Astrocyte of the spinal cord (primary cell): ENCODE results near the gene TMEM117.
"Not testable (repeated sequence)": the region's sequence is repeated elsewhere in the genome, so short reads cannot be mapped to it uniquely, and the experiment has no call there.

Source experiments
- DNase-seq: peaks from one replicate; pipeline ENCODE4 v3.0.0; 2011; ENCODE audit warnings: low read depth, low spot score
- H3K4me3 ChIP-seq: 2 replicates; pipeline ENCODE4 v1.5.1; 2011; ENCODE audit warnings: low read depth, mild to moderate bottlenecking, low read length, moderate library complexity
- in situ Hi-C: cut with HindIII; loops from 2 replicates; pipeline ENCODE4 v1.10.0; 2017; ENCODE audit warnings: low sequenced_read_pairs
- TF ChIP-seq, protein P1 (sequence below): IDR thresholded peaks from 2 replicates; pipeline ENCODE4 v1.5.1; 2012; ENCODE audit warnings: low read depth, mild to moderate bottlenecking, low read length, inconsistent platforms

The TMEM117 gene

DNA sequence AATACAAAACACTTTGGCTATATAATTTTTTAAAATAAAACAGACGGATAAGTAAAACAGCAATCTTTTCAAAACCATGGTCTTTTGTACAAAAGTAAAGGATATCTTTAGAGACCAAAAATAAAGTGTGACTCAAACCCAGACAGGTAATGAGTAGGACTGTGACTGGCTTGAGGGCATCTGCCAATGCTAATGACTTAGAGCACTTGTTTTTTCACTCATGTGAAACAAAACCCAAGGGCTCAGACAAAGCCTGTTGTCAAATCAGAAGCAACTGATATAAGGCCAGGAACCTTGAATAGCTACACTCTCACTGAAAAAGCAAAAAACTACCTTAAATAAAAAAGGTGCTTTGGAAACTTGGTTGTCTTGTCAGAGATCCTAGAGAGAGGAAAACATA lies 357.4 kb downstream of the TMEM117 start:
- in situ Hi-C loops, result no loop called here
- no peak overlapping the region for H3K4me3 ChIP-seq
- DNase-seq, result no peak
- TF ChIP-seq, protein P1, sequence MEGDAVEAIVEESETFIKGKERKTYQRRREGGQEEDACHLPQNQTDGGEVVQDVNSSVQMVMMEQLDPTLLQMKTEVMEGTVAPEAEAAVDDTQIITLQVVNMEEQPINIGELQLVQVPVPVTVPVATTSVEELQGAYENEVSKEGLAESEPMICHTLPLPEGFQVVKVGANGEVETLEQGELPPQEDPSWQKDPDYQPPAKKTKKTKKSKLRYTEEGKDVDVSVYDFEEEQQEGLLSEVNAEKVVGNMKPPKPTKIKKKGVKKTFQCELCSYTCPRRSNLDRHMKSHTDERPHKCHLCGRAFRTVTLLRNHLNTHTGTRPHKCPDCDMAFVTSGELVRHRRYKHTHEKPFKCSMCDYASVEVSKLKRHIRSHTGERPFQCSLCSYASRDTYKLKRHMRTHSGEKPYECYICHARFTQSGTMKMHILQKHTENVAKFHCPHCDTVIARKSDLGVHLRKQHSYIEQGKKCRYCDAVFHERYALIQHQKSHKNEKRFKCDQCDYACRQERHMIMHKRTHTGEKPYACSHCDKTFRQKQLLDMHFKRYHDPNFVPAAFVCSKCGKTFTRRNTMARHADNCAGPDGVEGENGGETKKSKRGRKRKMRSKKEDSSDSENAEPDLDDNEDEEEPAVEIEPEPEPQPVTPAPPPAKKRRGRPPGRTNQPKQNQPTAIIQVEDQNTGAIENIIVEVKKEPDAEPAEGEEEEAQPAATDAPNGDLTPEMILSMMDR, result no peak

DNA sequence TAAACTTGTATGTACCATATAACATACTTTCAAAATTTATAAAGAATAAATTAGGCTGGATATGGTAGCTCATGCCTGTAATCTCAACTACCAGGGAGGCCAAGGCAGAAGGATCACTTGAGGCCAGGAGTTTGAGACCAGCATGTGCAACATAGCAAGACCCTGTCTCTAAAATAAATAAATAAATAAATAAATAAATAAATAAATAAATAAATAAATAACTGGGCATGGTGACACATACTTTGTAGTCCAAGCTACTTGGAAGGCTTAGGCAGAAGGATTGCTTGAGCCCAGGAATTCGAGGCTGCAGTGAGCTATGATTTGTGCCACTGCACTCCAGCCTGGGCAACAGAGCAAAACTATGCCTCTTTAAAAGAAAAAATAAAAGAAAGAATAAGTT lies 359.8 kb downstream of the TMEM117 start:
- H3K4me3 ChIP-seq, in situ Hi-C loops, DNase-seq: not testable (repeated sequence)

DNA sequence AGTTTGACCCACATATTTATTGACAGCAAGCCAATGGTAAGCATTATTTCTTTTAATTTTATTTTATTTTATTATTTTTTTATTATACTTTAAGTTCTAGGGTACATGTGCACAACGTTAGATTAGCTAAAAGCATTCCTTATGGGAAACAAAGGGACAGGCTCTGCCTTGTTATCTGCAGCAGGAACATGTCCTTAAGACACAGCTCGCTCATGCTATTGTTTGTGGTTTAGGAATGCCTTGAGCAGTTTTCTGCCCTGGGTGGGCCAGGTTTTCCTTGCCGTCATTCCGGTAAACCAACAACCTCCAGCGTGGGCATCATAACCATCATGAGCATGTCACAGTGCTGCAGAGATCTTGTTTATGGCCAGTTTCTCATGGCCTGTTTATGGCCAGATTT lies 370.2 kb downstream of the TMEM117 start:
- TF ChIP-seq, protein P1, result no peak
- no peak overlapping the region for H3K4me3 ChIP-seq
- DNase-seq, result no peak
- in situ Hi-C loops, result no loop called here

DNA sequence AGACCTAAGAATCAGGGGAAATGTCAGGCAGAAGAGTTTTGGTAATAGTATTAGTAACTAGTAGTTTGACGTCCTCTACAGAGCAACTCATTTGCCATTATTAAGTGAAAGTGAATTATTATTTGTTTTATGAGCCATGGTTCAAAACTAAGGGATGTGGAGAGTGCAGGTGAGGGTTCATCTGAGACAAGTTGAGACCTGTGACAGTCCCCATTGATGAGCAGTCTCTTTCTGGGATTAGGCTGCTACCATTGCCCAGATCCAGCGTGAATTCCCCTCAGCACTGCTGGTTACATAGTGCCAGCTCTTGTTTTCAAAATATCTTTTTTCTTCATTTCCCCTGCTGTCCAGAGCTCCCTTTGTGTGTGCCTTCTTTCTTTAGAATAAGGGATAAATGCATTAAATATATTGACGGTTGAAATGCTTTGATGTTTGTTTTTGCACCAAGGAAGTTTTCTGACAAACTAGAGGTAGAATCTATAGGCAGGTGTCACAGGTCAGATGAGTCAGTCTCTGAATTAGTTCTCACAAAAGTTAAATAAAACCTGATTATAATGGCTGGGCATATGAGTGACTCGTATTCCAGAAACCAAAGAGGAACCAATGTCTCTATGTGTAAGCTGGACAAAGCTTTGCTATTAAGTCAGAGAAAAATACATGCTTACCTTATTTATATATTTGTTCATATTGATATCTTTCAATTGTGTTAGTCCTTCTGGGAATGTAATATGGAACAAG lies 381.4 kb downstream of the TMEM117 start:
- in situ Hi-C loops, result no loop called here
- TF ChIP-seq, protein P1, result no peak
- DNase-seq, result no peak
- no peak overlapping the region for H3K4me3 ChIP-seq

DNA sequence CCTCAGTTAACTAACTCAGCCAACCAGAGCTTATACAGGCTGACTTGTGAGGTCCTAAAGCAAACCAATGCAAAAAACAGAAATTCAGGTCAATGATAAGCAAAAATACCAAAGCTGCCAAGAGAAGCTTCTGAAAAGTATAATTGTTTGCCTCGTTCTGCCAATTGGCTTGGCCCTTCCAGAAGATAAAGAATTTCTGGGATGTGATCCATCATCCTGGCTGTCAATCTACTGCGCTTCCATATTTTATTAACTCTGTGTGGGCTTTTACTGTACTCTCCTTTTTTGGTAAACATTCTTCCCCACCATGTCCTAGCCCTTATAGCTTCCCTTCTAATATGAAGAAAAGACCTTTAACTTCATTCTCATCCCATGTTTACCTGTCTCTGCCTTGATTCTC lies 387.9 kb downstream of the TMEM117 start:
- no peak for DNase-seq
- TF ChIP-seq, protein P1, result no peak
- in situ Hi-C loops, result no loop called here
- H3K4me3 ChIP-seq, result no peak overlapping the region

DNA sequence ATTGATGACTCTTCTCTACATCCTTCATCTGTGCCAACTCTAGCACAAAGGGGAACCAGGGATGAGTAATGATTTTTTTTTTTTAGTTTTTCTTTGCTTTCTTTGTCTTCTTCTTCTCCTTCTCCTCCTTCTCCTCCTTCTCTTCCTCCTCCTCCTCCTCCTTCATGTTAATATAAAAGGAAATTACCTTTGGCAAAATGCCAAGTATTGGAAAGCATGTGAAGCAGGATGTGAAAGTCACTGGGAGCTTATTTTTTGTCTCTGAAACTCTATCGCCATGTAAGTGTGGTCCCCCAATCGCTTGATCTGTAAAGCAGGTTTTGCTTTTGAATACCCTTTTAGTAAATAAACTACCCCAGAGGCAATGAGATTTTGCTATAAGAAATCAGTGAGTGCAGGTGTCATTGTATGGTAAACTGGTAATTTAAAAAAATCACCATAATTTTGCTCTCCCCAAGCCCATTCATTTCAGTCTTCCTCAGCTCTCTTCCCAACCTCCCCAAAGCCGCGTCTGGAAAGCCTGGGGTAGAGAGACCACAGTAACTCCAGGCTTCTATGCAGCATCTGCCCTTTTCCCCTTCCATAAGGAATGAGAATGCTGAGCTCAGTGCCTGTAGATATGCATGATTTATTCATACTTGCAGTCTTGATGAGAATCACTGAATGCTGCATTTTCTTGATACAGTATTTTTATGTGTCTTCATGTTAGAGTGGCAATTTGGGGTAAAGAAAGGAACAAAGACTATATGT lies 388.7 kb downstream of the TMEM117 start:
- no peak overlapping the region for H3K4me3 ChIP-seq
- in situ Hi-C loops, result no loop called here
- TF ChIP-seq, protein P1, result no peak
- DNase-seq, result no peak

DNA sequence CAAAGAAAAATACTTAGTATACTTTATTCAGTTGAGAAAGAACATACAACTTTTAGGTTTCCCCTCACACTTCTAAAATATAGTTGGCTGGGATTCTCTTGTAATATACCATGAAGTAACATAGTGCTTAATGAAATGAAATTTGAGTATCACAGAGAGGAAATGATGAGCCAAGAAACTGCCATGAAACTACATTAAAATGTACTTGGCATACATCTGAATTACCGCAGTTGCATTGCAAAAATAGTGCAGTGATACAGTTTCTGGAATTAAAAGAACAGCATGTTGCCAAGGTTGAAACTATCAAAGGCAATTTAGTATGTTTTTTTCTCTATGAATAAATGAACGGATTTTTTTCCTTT lies 389.2 kb downstream of the TMEM117 start:
- TF ChIP-seq, protein P1, result no peak
- in situ Hi-C loops, result no loop called here
- H3K4me3 ChIP-seq, result no peak overlapping the region
- DNase-seq, result no peak
